Measurements from ENCODE around the gene ZBTB20. TPM values are rescaled to one million over a fixed set of nuclear protein-coding genes. Genes with fewer than 3 reads are reported as not detected.

ZBTB20 gene
- polyA plus RNA-seq, 1 donor from 2014 or later = 42.6 TPM

GRCh38 chr3:114739627-114740026 lies 407.5 kb downstream of the ZBTB20 start:
- H3K27me3 Mint-ChIP-seq = no peaks in the 10 kb centered on the region
- H3K9me3 Mint-ChIP-seq = no peaks in the 10 kb centered on the region
- peaks cover 12% of the 10 kb centered on the region for H3K36me3 Mint-ChIP-seq
- no peak overlapping the region for H3K4me3 Mint-ChIP-seq
- H3K4me1 Mint-ChIP-seq = peaks cover 0 to 3% (median 0%) of the 10 kb centered on the region in 3 donors
- no peak overlapping the region for H3K27ac Mint-ChIP-seq

GRCh38 chr3:114732353-114732752 lies 414.7 kb downstream of the ZBTB20 start:
- no peak overlapping the region for H3K27ac Mint-ChIP-seq

GRCh38 chr3:114730397-114730796 lies 416.7 kb downstream of the ZBTB20 start:
- peaks cover 9% of the 10 kb centered on the region for H3K36me3 Mint-ChIP-seq
- no peak overlapping the region for H3K4me3 Mint-ChIP-seq
- no peak overlapping the region for H3K27ac Mint-ChIP-seq
- H3K9me3 Mint-ChIP-seq = no peaks in the 10 kb centered on the region
- H3K27me3 Mint-ChIP-seq = no peaks in the 10 kb centered on the region
- peaks cover 8 to 20% (median 13%) of the 10 kb centered on the region in 3 donors for H3K4me1 Mint-ChIP-seq

More at GRCh38 chr3:114732353-114732752, 414.7 kb downstream of the ZBTB20 start:
- H3K36me3 Mint-ChIP-seq = peaks cover 10% of the 10 kb centered on the region
- H3K27me3 Mint-ChIP-seq = no peaks in the 10 kb centered on the region
- no peaks in the 10 kb centered on the region for H3K9me3 Mint-ChIP-seq
- no peak overlapping the region for H3K4me3 Mint-ChIP-seq
- peaks cover 9 to 16% (median 10%) of the 10 kb centered on the region in 3 donors for H3K4me1 Mint-ChIP-seq

- H3K27ac Mint-ChIP-seq = no peak overlapping the region
These were observed 419.7 kb downstream of the ZBTB20 start for GRCh38 chr3:114727373-114727772.

GRCh38 chr3:114725966-114726365 lies 421.1 kb downstream of the ZBTB20 start:
- Mint-ChIP-seq H3K9me3 (no peaks in the 10 kb centered on the region), H3K36me3 (peaks cover 7% of the 10 kb centered on the region), H3K4me1 (peaks cover 12 to 28% (median 18%) of the 10 kb centered on the region in 3 donors), H3K27me3 (no peaks in the 10 kb centered on the region), H3K27ac (no peak overlapping the region), H3K4me3 (peak overlapping the region in 1 of 4 donors; percentile 15)

More at GRCh38 chr3:114727373-114727772, 419.7 kb downstream of the ZBTB20 start:
- Mint-ChIP-seq H3K27me3 (no peaks in the 10 kb centered on the region), H3K9me3 (no peaks in the 10 kb centered on the region), H3K4me3 (no peak overlapping the region), H3K4me1 (peaks cover 8 to 26% (median 13%) of the 10 kb centered on the region in 3 donors), H3K36me3 (peaks cover 5% of the 10 kb centered on the region)

- no peak overlapping the region for H3K4me3 Mint-ChIP-seq
- no peaks in the 10 kb centered on the region for H3K9me3 Mint-ChIP-seq
- H3K27ac Mint-ChIP-seq = no peak overlapping the region
- peaks cover 9 to 16% (median 11%) of the 10 kb centered on the region in 3 donors for H3K4me1 Mint-ChIP-seq
- H3K36me3 Mint-ChIP-seq = peaks cover 7% of the 10 kb centered on the region
- H3K27me3 Mint-ChIP-seq = no peaks in the 10 kb centered on the region
These were observed 424.6 kb downstream of the ZBTB20 start for GRCh38 chr3:114722530-114722929.

- no peaks in the 10 kb centered on the region for H3K27me3 Mint-ChIP-seq
- H3K9me3 Mint-ChIP-seq = no peaks in the 10 kb centered on the region
- no peak overlapping the region for H3K4me3 Mint-ChIP-seq
- peaks cover 5 to 12% (median 7%) of the 10 kb centered on the region in 3 donors for H3K4me1 Mint-ChIP-seq
- no peak overlapping the region for H3K27ac Mint-ChIP-seq
- H3K36me3 Mint-ChIP-seq = peaks cover 10% of the 10 kb centered on the region
These were observed 425.2 kb downstream of the ZBTB20 start for GRCh38 chr3:114721864-114722263.

GRCh38 chr3:114721209-114721608 lies 425.9 kb downstream of the ZBTB20 start:
- Mint-ChIP-seq H3K4me3 (no peak overlapping the region), H3K4me1 (peaks cover 5 to 12% (median 7%) of the 10 kb centered on the region in 3 donors), H3K27ac (no peak overlapping the region), H3K9me3 (no peaks in the 10 kb centered on the region), H3K36me3 (peaks cover 10% of the 10 kb centered on the region), H3K27me3 (no peaks in the 10 kb centered on the region)

- Mint-ChIP-seq H3K4me1 (peaks cover 6 to 13% (median 7%) of the 10 kb centered on the region in 3 donors), H3K4me3 (no peak overlapping the region), H3K9me3 (no peaks in the 10 kb centered on the region), H3K27me3 (no peaks in the 10 kb centered on the region), H3K27ac (no peak overlapping the region), H3K36me3 (peaks cover 10% of the 10 kb centered on the region)
These were observed 428.2 kb downstream of the ZBTB20 start for GRCh38 chr3:114718898-114719210.

- H3K4me3 Mint-ChIP-seq = no peak overlapping the region
- no peaks in the 10 kb centered on the region for H3K27me3 Mint-ChIP-seq
- no peak overlapping the region for H3K27ac Mint-ChIP-seq
- H3K36me3 Mint-ChIP-seq = peaks cover 10% of the 10 kb centered on the region
- H3K4me1 Mint-ChIP-seq = peaks cover 7 to 11% (median 8%) of the 10 kb centered on the region in 3 donors
- no peaks in the 10 kb centered on the region for H3K9me3 Mint-ChIP-seq
These were observed 428.8 kb downstream of the ZBTB20 start for GRCh38 chr3:114718071-114718897.

GRCh38 chr3:114716916-114717315 lies 430.2 kb downstream of the ZBTB20 start:
- no peaks in the 10 kb centered on the region for H3K27me3 Mint-ChIP-seq
- H3K9me3 Mint-ChIP-seq = no peaks in the 10 kb centered on the region
- H3K27ac Mint-ChIP-seq = no peak overlapping the region
- H3K4me3 Mint-ChIP-seq = no peak overlapping the region
- H3K36me3 Mint-ChIP-seq = peaks cover 9% of the 10 kb centered on the region
- peaks cover 5 to 6% (median 5%) of the 10 kb centered on the region in 3 donors for H3K4me1 Mint-ChIP-seq

GRCh38 chr3:114716126-114716525 lies 431.0 kb downstream of the ZBTB20 start:
- H3K27me3 Mint-ChIP-seq = no peaks in the 10 kb centered on the region
- no peak overlapping the region for H3K4me3 Mint-ChIP-seq
- no peaks in the 10 kb centered on the region for H3K9me3 Mint-ChIP-seq
- H3K36me3 Mint-ChIP-seq = peaks cover 10% of the 10 kb centered on the region
- peaks cover 3 to 5% (median 4%) of the 10 kb centered on the region in 3 donors for H3K4me1 Mint-ChIP-seq
- no peak overlapping the region for H3K27ac Mint-ChIP-seq

GRCh38 chr3:114714957-114715460 lies 432.1 kb downstream of the ZBTB20 start:
- peaks cover 3 to 5% (median 4%) of the 10 kb centered on the region in 3 donors for H3K4me1 Mint-ChIP-seq
- no peak overlapping the region for H3K4me3 Mint-ChIP-seq

GRCh38 chr3:114714237-114714636 lies 432.9 kb downstream of the ZBTB20 start:
- peaks cover 3 to 6% (median 3%) of the 10 kb centered on the region in 3 donors for H3K4me1 Mint-ChIP-seq
- H3K9me3 Mint-ChIP-seq = no peaks in the 10 kb centered on the region
- no peak overlapping the region for H3K27ac Mint-ChIP-seq
- H3K36me3 Mint-ChIP-seq = peaks cover 12% of the 10 kb centered on the region
- H3K4me3 Mint-ChIP-seq = no peak overlapping the region
- no peaks in the 10 kb centered on the region for H3K27me3 Mint-ChIP-seq

More at GRCh38 chr3:114714957-114715460, 432.1 kb downstream of the ZBTB20 start:
- H3K27ac Mint-ChIP-seq = no peak overlapping the region
- H3K27me3 Mint-ChIP-seq = no peaks in the 10 kb centered on the region
- no peaks in the 10 kb centered on the region for H3K9me3 Mint-ChIP-seq
- peaks cover 9% of the 10 kb centered on the region for H3K36me3 Mint-ChIP-seq

GRCh38 chr3:114712728-114713492 lies 434.2 kb downstream of the ZBTB20 start:
- Mint-ChIP-seq H3K27ac (no peak overlapping the region), H3K9me3 (no peaks in the 10 kb centered on the region), H3K4me3 (no peak overlapping the region), H3K27me3 (no peaks in the 10 kb centered on the region), H3K36me3 (peaks cover 12% of the 10 kb centered on the region), H3K4me1 (peaks cover 3 to 6% (median 3%) of the 10 kb centered on the region in 3 donors)

Measured in IgD-negative memory B cell (primary cell).